ENCODE results near the gene CYP4F22.
"Not testable (repeated sequence)": the region's sequence is repeated elsewhere in the genome, so short reads cannot be mapped to it uniquely, and the experiment has no call there.

Gene CYP4F22

DNA sequence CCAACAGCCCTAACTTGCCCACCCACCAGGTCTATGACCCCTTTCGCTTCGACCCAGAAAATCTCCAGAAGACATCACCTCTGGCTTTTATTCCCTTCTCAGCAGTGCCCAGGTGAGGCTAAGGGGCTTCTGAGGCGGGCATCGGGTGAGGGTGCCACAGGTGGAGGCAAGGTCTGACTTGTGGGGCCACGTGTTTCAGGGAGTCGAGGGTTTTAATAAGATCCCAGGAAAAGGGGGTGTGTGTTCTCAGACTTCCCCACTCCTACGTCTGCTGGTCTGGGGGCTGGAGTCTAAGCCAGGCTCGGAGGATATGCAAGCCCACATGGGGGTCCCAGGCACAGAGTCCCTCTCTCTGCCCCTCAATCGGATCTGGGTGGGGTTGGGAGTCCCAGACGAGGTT, 75.8 kb downstream of the CYP4F22 start:
- H3K27ac ChIP-seq = no peak overlapping the region
- no peak for TF ChIP-seq CTCF (IDR thresholded peaks at IDR 0.05)
- no peak for TF ChIP-seq ZFX (IDR thresholded peaks at IDR 0.05; ENCODE audit: borderline replicate concordance)

GRCh38 chr19:15584541-15585115, 76.3 kb downstream of the CYP4F22 start:
- H3K27ac ChIP-seq = no peak overlapping the region
- TF ChIP-seq CTCF (IDR thresholded peaks at IDR 0.05) = peak; percentile 97
- no peak for TF ChIP-seq ZFX (IDR thresholded peaks at IDR 0.05; ENCODE audit: borderline replicate concordance)

DNA sequence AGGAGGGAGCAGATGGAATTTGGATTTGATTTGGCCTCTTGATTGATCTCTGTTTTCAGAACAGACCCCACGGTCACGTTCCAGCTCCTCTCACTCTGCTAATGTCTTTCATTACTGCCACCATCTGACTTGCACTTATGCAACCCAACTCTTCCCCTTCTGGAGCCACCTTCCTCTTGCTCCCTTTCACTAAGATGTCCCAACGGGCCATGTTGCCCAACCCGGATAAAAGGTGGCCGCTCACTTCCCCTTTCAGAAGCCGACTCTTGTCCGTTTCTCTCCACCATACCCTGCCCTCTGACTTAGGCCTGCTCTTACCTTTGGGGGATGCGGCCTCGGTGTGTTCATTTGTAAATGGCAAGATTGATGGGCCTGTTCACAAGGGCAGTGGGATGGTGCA, 79.3 kb downstream of the CYP4F22 start:
- TF ChIP-seq CTCF (IDR thresholded peaks at IDR 0.05) (no peak), ZFX (IDR thresholded peaks at IDR 0.05; ENCODE audit: borderline replicate concordance) (no peak)
- H3K27ac ChIP-seq = no peak overlapping the region

GRCh38 chr19:15588265-15588664, 79.9 kb downstream of the CYP4F22 start:
- no peak overlapping the region for H3K27ac ChIP-seq
- TF ChIP-seq CTCF (IDR thresholded peaks at IDR 0.05) (no peak), ZFX (IDR thresholded peaks at IDR 0.05; ENCODE audit: borderline replicate concordance) (no peak)

DNA sequence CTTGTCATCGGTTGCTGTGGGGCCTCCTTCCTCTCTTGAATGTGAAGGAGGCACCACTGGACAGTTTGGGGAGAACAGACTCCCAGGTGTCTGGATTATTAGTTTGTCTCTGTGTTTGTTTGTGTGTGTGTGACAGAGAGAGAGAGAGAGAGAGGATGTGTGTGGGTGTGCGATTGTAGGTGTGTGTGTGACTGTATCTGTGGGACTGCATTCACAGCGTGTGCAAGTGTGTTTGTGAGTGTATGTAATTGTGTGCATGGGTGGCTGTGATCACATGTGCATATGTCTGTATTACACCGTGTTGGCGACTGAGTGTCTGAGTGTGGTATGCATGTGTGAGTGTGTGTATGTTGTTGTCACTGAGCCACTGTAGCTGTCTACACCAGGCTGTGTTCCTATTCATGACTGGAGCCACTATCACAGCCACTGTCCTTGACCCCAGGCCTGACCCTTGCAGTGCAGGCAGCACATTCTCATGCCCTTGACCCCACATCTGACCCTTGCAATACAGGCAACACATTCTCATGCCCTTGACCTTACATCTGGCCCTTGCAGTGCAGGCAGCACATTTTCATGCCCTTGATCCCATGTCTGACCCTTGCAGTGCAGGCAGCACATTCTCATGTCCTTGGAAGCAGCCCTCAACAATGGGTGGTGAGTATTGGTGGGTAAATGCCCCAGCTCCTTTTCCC, 81.6 kb downstream of the CYP4F22 start:
- TF ChIP-seq ZFX (IDR thresholded peaks at IDR 0.05; ENCODE audit: borderline replicate concordance) (no peak), CTCF (IDR thresholded peaks at IDR 0.05) (no peak)
- H3K27ac ChIP-seq = no peak overlapping the region

DNA sequence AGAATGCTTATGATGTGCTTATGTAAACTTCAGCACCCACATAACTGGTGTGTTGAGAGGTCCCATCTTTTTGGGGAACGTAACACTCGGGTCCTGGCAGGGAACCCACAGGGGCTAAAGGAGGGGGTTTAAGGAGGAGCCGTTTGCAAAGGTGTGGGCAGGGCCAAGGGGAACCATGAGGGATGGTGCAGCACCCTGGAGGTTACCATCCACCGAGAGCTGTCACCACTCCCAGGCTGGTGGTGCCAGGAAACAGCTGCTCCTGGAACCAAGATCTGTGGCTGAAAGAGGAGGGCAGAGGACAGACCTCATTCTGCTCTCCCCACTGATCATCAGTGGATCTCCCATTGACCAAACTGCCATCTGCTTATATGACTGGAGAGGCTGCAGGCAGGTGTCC, 83.5 kb downstream of the CYP4F22 start:
- no peak for TF ChIP-seq CTCF (IDR thresholded peaks at IDR 0.05)
- TF ChIP-seq ZFX (IDR thresholded peaks at IDR 0.05; ENCODE audit: borderline replicate concordance) = no peak
- H3K27ac ChIP-seq = no peak overlapping the region

- not testable (repeated sequence) for H3K27ac ChIP-seq
Observed at GRCh38 chr19:15592506-15592905, 84.2 kb downstream of the CYP4F22 start.

DNA sequence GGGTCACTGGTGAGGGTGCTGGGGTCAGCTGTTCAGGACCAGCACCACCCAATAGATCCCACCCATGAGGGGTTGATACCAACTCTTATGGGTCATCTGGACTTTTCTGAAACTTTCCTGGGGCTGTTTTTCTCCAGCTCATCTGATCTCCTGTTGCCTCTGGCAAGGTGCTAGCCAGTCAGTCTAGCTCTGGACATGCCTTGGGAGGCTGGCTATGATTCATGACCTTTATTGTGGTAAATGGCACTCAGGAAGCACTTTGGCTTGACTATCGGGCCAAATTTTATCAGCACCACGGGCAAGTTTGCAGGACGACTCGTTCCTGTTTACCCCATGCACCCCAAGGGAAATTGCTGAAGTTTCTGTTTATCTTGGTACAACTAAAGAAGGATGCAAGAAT, 85.4 kb downstream of the CYP4F22 start:
- H3K27ac ChIP-seq = not testable (repeated sequence)
